CD14-positive monocyte (primary cell): Measurements from ENCODE around the gene NUTM2E. TPM values are rescaled to one million over a fixed set of nuclear protein-coding genes. Genes with fewer than 3 reads are reported as not detected.

Source experiments
- polyA plus RNA-seq, 3 donors: library from polyadenylated mRNA; depleted of rRNA in 1 of 3; unstranded in 2 of 3; stranded (reverse) in 1 of 3; fragments of 300-500 nt in 2 of 3; fragments of >200 nt in 1 of 3; fragmentation: Illumina TruSeq in 2 of 3; gene quantifications; 1 replicate in 2 of 3; 2 replicates in 1 of 3; pipeline ENCODE4 v1.2.3, GENCODE V29; 2012 to 2021

Gene NUTM2E
- polyA plus RNA-seq, 3 donors, result 0.20 TPM; not detected in 2

Other genes starting within 250 kb of the NUTM2E start
- not detected for gene SFTPA1, start 215.8 kb upstream of the NUTM2E start, polyA plus RNA-seq
- under 1 TPM in 1 of 3 donors, not detected in 2; 0.53 TPM for gene NUTM2B, start 123.5 kb upstream of the NUTM2E start, polyA plus RNA-seq
- gene SFTPD, start 122.4 kb downstream of the NUTM2E start, polyA plus RNA-seq, result 1 to 10 TPM in 2 of 3 donors, under 1 TPM in 1; 0.84 to 1.4 (median 1.2) TPM